BJ (cell line): ENCODE measurements around the gene KIF6. TPM values are rescaled to one million over a fixed set of nuclear protein-coding genes. Genes with fewer than 3 reads are reported as not detected.

ENCODE experiments used
- CTCF ChIA-PET: fragments of 350-600 bp; formaldehyde crosslinking; extraction: SDS; loops from one replicate; lab custom pipeline; 2021; ENCODE audit warnings: antibody characterized with exemption, inconsistent platforms; lab: Yijun Ruan, JAX
- POLR2A ChIA-PET: fragments of 300-600 bp; sonication (Branson Sonifier 250); formaldehyde crosslinking; extraction: SDS; loops from one replicate; lab custom pipeline; 2021; ENCODE audit warnings: antibody characterized with exemption; lab: Charles Lee
- DNase-seq: peaks from one replicate; pipeline ENCODE4 v3.0.0-alpha.2; 2011; ENCODE audit warnings: low read depth
- H3K27me3 ChIP-seq: 2 replicates; pipeline ENCODE4 v1.6.0; 2011; ENCODE audit warnings: low read length; ENCODE audit not compliant: control insufficient read depth, insufficient read depth
- H3K36me3 ChIP-seq: 2 replicates; pipeline ENCODE4 v1.5.1; 2011; ENCODE audit warnings: low read length; ENCODE audit not compliant: control insufficient read depth, insufficient read depth
- H3K4me3 ChIP-seq: 2 replicates; pipeline ENCODE4 v1.5.1; 2011; ENCODE audit warnings: low read depth, mild to moderate bottlenecking, control low read depth, low read length
- CTCF ChIP-seq: IDR thresholded peaks from 2 replicates; pipeline ENCODE4 v1.5.1; 2011; ENCODE audit warnings: low read depth, mild to moderate bottlenecking, control low read depth, inconsistent platforms, low read length, moderate library complexity; ENCODE audit not compliant: insufficient read depth
- polyA plus RNA-seq: library from polyadenylated mRNA; depleted of rRNA; stranded (reverse); fragments of >200 nt; gene quantifications from 2 replicates; pipeline ENCODE4 v1.2.3, GENCODE V29; 2011

Gene KIF6
- polyA plus RNA-seq, 1 experiment: 0.56 TPM

GRCh38 chr6:39599973-39600372 is 125.2 kb downstream of the KIF6 start:
- H3K27me3 ChIP-seq: no peaks in the 10 kb centered on the region
- DNase-seq: peak; percentile 96
- CTCF ChIA-PET: interaction anchor here (0.7 to 1.2 kb wide), 4 partner anchors 148 to 213 kb away, joined by 3 to 4 read pairs (median 3); no protein-coding TSS in a partner anchor
- H3K36me3 ChIP-seq: no peaks in the 10 kb centered on the region
- POLR2A ChIA-PET: interaction anchor here (0.7 to 1.3 kb wide), 3 partner anchors 27 to 192 kb away, joined by 3 read pairs; no protein-coding TSS in a partner anchor
- TF ChIP-seq CTCF: no peak
- no peak overlapping the region for H3K4me3 ChIP-seq

GRCh38 chr6:39599341-39599740 is 125.9 kb downstream of the KIF6 start:
- Histone ChIP-seq H3K36me3 (no peaks in the 10 kb centered on the region), H3K27me3 (no peaks in the 10 kb centered on the region), H3K4me3 (no peak overlapping the region)
- DNase-seq: no peak
- POLR2A ChIA-PET: interaction anchor here (0.7 to 1.3 kb wide), 2 partner anchors 81 to 192 kb away, joined by 3 read pairs; no protein-coding TSS in a partner anchor
- TF ChIP-seq CTCF: no peak
- CTCF ChIA-PET: interaction anchor here (0.7 to 1.2 kb wide), 4 partner anchors 147 to 222 kb away, joined by 3 to 4 read pairs (median 3); no protein-coding TSS in a partner anchor

GRCh38 chr6:39594285-39594684 is 130.9 kb downstream of the KIF6 start:
- POLR2A ChIA-PET: no interaction called here
- Histone ChIP-seq H3K4me3 (no peak overlapping the region), H3K36me3 (no peaks in the 10 kb centered on the region), H3K27me3 (no peaks in the 10 kb centered on the region)
- CTCF ChIA-PET: interaction anchor here (1.5 kb wide), 1 partner anchor 217 kb away, joined by 7 read pairs; no protein-coding TSS in a partner anchor
- DNase-seq: no peak
- no peak for TF ChIP-seq CTCF

- POLR2A ChIA-PET: no interaction called here
- Histone ChIP-seq H3K36me3 (no peaks in the 10 kb centered on the region), H3K4me3 (no peak overlapping the region), H3K27me3 (no peaks in the 10 kb centered on the region)
- no peak for TF ChIP-seq CTCF
- DNase-seq: no peak
- CTCF ChIA-PET: interaction anchor here (1.1 to 1.5 kb wide), 2 partner anchors 216 kb away, joined by 3 to 7 read pairs; no protein-coding TSS in a partner anchor
Measured at GRCh38 chr6:39593646-39594045, 131.6 kb downstream of the KIF6 start.

- Histone ChIP-seq H3K36me3 (no peaks in the 10 kb centered on the region), H3K4me3 (no peak overlapping the region), H3K27me3 (no peaks in the 10 kb centered on the region)
- TF ChIP-seq CTCF: no peak
- CTCF ChIA-PET: no interaction called here
- no peak for DNase-seq
- POLR2A ChIA-PET: interaction anchor here (0.7 kb wide), 1 partner anchor 244 kb away, joined by 3 read pairs; no protein-coding TSS in a partner anchor
Measured at GRCh38 chr6:39590871-39591393, 134.3 kb downstream of the KIF6 start.
